Thoracic aorta (tissue), 2 donors: ENCODE measurements around the gene FN1. TPM values are rescaled to one million over a fixed set of nuclear protein-coding genes. Genes with fewer than 3 reads are reported as not detected.
"Not testable (repeated sequence)": the region's sequence is repeated elsewhere in the genome, so short reads cannot be mapped to it uniquely, and the experiment has no call there.

ENCODE experiments used
- ATAC-seq: fragments of 150-250 bp; one replicate; pipeline ENCODE4 v1.8.0; 2017; ENCODE audit warnings: low read depth; ENCODE audit not compliant: insufficient number of reproducible peaks, low FRiP score
- DNase-seq: peaks from one replicate; pipeline ENCODE4 v3.0.0-alpha.2; 2020; ENCODE audit warnings: low spot score
- H3K27ac ChIP-seq, 2 donors: fragments of 200-600 bp; sonication (generic); 1 replicate in 1 of 2; 2 replicates in 1 of 2; pipeline ENCODE4 v1.5.1; 2016; ENCODE audit warnings: mild to moderate bottlenecking in 2 of 2, moderate library complexity in 2 of 2
- H3K27me3 ChIP-seq: fragments of 200-600 bp; sonication (generic); replicated peaks from 2 replicates; pipeline ENCODE4 v1.6.0; 2016; ENCODE audit warnings: mild to moderate bottlenecking; ENCODE audit not compliant: insufficient read depth
- H3K36me3 ChIP-seq: fragments of 200-600 bp; sonication (generic); one replicate; pipeline ENCODE4 v1.5.1; 2016
- H3K4me1 ChIP-seq, 2 donors: fragments of 200-600 bp; sonication (generic); 1 replicate in 1 of 2; 2 replicates in 1 of 2; pipeline versions ENCODE4 v1.5.1 to v1.6.0; 2016; ENCODE audit warnings: low read depth in 2 of 2, mild to moderate bottlenecking in 1 of 2; ENCODE audit not compliant: control insufficient read depth in 1 of 2
- H3K4me3 ChIP-seq: fragments of 200-600 bp; sonication (generic); 2 replicates; pipeline ENCODE4 v1.5.1; 2016; ENCODE audit warnings: mild to moderate bottlenecking
- H3K9me3 ChIP-seq: fragments of 200-600 bp; sonication (generic); 2 replicates; pipeline ENCODE4 v1.5.1; 2016
- CTCF ChIP-seq: fragments of 200-600 bp; sonication (generic); IDR thresholded peaks from one replicate; pipeline ENCODE4 v1.5.1; 2019; ENCODE audit warnings: antibody characterized with exemption
- total RNA-seq, 2 donors: library from RNA; depleted of rRNA; stranded (reverse); fragments of >200 nt; gene quantifications; one replicate each; pipeline versions ENCODE4 v1.1.0 to v1.2.3, GENCODE V29; 2016

The FN1 gene
- total RNA-seq, 2 donors from 2014 or later: 6,415 to 8,882 TPM

- ATAC-seq: no peak
- Histone ChIP-seq H3K27ac (no peak overlapping the region), H3K27me3 (no peaks in the 10 kb centered on the region), H3K4me3 (no peak overlapping the region), H3K9me3 (no peaks in the 10 kb centered on the region), H3K36me3 (peaks cover 9% of the 10 kb centered on the region), H3K4me1 (peaks cover 2 to 18% of the 10 kb centered on the region in 2 donors)
- no peak for TF ChIP-seq CTCF
- DNase-seq: no peak
Measured at GRCh38 chr2:215314896-215315295, 121.0 kb downstream of the FN1 start.

GRCh38 chr2:215313255-215313613 lies 122.6 kb downstream of the FN1 start:
- Histone ChIP-seq H3K4me3 (no peak overlapping the region), H3K4me1 (peaks cover 2 to 18% of the 10 kb centered on the region in 2 donors), H3K9me3 (no peaks in the 10 kb centered on the region), H3K27me3 (no peaks in the 10 kb centered on the region), H3K27ac (no peak overlapping the region), H3K36me3 (peaks cover 3% of the 10 kb centered on the region)
- TF ChIP-seq CTCF: no peak
- DNase-seq (no peak), ATAC-seq (no peak)

GRCh38 chr2:215311625-215312396 lies 124.1 kb downstream of the FN1 start, which contains the start of gene ATIC:
ATIC (plus strand) TSS chr2:215312059; CDS start chr2:215312143, 84 bp downstream.
- Histone ChIP-seq H3K27me3 (no peaks in the 10 kb centered on the region), H3K27ac (peak within 1 kb of the TSS; percentile 71 to 82), H3K4me3 (peak within 1 kb of the TSS; percentile 83), H3K9me3 (no peaks in the 10 kb centered on the region), H3K36me3 (no peaks in the 10 kb centered on the region), H3K4me1 (peaks cover 2 to 18% of the 10 kb centered on the region in 2 donors)
- TF ChIP-seq CTCF: no peak
- DNase-seq (peak; percentile 91), ATAC-seq (peak; percentile 79)

GRCh38 chr2:215311259-215311624 lies 124.6 kb downstream of the FN1 start:
- ATAC-seq, H3K27me3 ChIP-seq, H3K9me3 ChIP-seq, DNase-seq, H3K36me3 ChIP-seq: not testable (repeated sequence)
- Histone ChIP-seq H3K4me3 (peak overlapping the region; percentile 83), H3K27ac (peak overlapping the region; percentile 71 to 82), H3K4me1 (peaks cover 2 to 18% of the 10 kb centered on the region in 2 donors)

Other genes starting within 250 kb of the FN1 start
- 10 to 100 TPM; 26.3 to 30.2 TPM for gene ATIC, start 124.0 kb downstream of the FN1 start, total RNA-seq